Subcutaneous adipose tissue (tissue), 4 donors: ENCODE measurements around the gene SBK3. TPM values are rescaled to one million over a fixed set of nuclear protein-coding genes. Genes with fewer than 3 reads are reported as not detected.

Experiments
- total RNA-seq, 4 donors: library from RNA; depleted of rRNA; stranded (reverse); fragments of >200 nt; gene quantifications; one replicate each; pipeline ENCODE4 v1.1.0, GENCODE V29; 2016
- TF ChIP-seq, protein P1 (sequence below): fragments of 450-650 bp; IDR thresholded peaks from one replicate; pipeline ENCODE4 v1.5.1; 2016; ENCODE audit warnings: low read depth, mild to moderate bottlenecking, control low read depth, antibody characterized with exemption, moderate library complexity

SBK3 gene, protein sequence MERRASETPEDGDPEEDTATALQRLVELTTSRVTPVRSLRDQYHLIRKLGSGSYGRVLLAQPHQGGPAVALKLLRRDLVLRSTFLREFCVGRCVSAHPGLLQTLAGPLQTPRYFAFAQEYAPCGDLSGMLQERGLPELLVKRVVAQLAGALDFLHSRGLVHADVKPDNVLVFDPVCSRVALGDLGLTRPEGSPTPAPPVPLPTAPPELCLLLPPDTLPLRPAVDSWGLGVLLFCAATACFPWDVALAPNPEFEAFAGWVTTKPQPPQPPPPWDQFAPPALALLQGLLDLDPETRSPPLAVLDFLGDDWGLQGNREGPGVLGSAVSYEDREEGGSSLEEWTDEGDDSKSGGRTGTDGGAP
- not detected for total RNA-seq

DNA sequence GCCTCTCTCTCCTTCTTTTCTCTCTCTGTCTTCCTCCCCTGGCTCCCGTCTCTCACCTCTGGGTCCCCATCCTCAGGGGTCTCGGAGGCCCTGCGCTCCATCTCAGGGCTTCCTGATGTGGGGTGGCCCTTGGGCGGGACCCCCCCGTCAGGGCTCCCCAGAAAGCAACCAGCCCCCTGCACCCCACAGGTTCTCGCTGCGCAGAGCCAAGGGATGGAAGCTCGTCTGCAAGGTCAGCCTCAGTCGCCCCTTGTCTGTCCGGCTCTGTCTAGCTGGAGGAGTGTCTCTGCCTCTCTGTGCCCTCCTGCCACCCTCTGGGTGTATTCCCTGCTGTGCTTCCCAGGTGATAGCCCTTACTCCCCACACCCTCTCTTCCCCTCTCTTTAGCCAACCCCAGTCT lies at the start of gene SBK3:
Gene SBK3 (minus strand): TSS at position 101 of the 400 bp plus-strand sequence. CDS start 0 bp downstream, at position 101.
- TF ChIP-seq, protein P1, sequence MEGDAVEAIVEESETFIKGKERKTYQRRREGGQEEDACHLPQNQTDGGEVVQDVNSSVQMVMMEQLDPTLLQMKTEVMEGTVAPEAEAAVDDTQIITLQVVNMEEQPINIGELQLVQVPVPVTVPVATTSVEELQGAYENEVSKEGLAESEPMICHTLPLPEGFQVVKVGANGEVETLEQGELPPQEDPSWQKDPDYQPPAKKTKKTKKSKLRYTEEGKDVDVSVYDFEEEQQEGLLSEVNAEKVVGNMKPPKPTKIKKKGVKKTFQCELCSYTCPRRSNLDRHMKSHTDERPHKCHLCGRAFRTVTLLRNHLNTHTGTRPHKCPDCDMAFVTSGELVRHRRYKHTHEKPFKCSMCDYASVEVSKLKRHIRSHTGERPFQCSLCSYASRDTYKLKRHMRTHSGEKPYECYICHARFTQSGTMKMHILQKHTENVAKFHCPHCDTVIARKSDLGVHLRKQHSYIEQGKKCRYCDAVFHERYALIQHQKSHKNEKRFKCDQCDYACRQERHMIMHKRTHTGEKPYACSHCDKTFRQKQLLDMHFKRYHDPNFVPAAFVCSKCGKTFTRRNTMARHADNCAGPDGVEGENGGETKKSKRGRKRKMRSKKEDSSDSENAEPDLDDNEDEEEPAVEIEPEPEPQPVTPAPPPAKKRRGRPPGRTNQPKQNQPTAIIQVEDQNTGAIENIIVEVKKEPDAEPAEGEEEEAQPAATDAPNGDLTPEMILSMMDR, result no peak

DNA sequence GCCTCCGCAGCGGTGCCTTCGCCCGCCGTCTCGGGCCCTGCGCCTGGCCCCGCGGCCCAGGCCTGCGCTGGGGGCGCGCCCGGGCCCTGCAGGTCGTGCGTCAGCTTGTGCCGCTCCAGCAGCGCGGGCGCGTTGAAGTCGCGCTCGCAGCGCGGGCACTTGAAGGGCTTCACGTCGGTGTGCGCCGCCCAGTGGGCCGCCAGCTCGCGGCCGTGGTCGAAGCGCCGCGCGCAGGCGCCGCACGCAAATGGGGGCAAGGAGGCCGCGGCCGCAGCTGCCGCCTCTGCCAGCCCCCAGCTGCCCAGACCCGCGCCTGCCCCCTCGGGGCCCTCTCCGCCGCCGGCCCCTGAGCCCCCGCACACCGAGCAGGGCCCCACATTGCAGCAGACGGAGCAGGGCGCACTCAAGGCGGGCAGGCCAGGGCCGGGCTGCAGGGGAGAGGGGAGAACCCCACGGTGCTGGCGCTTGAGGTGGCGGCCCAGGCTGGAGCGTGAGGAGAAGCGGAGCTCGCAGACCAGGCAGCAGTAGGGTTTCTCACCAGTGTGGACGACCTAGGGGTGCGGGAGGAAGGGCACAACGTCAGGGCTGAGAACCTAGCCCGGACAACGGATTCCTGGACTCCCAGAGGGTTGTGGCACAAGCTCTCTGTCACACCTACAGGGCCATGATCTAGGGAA lies 47.9 kb upstream of the SBK3 start:
- TF ChIP-seq, protein P1, result no peak

DNA sequence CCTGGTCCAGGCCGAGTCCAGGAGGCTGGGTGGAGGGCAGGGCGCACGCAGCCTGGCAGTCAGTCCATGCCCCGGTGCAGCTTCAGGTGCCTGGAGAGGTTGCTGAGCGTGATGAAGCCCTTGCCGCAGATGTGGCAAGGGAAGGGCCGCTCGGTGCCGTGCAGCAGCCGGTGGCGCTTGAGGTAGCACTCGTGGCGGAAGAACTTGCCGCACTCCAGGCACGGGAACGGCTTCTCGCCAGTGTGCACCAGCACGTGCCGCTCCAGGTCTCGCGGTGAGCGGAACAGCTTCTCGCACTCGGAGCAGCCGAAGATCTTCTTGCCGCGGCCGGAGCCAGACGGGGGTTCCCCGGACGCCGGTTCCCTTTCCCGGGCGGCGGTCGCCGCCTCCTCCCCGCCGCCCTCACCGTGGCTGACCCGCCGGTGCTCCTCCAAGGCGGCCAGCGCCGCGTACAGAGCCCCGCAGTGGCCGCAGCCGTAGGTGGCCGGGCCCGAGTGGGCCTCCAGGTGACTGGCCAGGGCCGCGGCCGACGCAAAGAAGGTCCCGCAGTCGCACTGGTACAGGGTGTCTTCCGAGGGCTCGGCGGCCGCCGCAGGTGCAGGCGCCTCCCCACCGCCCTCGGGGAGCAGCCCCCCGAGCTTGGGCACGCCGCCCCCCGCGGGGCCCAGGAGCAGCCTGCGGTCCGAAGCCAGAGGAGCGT lies 47.2 kb upstream of the SBK3 start:
- TF ChIP-seq, protein P1, result no peak

DNA sequence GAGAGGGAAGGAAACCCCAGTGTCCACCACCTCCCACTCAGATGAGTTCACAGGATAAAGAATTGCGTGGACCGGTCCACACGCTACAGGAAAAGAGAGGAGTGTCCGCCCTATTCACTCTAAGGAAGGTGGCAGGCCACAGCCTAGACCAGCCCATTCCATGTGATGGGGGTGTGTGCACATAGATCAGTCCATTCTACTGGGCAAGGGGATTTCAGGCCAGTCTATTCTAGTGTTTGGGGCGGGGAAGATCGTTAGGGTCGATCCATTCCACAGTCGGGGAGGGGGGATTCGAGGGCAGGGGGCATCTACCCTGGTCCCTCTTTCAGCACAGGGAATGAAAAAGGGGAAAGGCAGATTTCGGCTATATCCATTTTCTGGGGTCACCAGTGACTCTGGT lies 46.2 kb upstream of the SBK3 start:
- TF ChIP-seq, protein P1, result no peak

DNA sequence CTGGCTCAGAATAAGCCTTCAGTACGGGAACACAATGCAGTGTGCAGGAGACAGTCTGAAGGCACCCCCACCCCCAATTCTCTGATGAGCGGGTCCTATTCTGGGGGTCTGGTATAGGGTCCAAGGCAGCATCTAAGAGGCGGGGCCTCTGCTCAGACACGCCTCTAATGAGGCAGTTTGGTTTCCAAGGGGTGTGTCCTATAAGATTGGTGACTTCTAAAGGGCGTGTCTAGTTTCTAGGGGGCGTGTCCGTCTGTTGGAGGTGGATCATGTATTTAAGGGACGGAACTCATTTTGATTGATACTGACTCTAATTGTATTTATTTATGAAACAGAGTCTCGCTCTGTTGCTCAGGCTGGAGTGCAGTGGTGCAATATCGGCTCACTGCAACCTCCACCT lies 45.3 kb upstream of the SBK3 start:
- TF ChIP-seq, protein P1, result no peak

DNA sequence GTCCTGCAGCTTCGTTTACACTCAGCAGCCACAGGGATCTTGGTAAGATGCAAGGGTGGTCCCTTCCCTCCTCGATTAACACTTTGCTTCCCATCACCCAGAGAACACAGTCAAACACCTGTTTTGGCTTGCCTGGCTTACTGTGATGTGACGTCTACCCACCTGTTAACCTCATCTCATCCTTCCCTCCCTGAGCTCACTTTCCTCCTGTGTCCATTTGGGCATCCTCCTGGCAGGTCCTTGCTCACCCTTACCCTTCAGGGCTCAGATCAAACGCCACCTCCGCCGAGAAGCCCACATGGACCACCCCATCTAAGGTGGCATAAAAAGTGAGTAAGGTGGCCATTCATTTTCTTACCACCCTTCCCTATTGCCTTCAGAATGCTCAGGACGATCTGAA lies 44.8 kb upstream of the SBK3 start:
- TF ChIP-seq, protein P1, result no peak

DNA sequence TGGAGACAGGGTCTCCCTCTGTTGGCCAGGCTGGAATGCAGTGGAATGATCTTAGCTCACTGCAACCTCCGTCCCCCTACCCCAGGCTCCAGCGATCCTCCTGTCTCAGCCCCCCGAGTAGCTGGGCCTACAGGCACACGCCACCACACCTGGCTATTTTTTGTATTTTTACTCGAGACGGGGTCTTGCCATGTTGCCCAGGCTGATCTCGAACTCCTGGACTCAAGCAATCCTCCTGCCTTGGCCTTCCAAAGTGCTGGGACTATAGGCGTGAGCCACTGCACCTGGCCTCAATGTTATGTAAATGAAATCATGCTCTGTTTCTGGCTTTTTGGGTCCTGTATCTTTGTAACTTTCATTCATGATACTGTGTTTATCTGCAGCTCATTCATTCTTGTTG lies 43.4 kb upstream of the SBK3 start:
- TF ChIP-seq, protein P1, result no peak
